Mucosa of stomach (tissue), 1 donor: ENCODE data around the gene SPRING1.
A peak's percentile ranks its signal among the peaks of the same experiment; 100 is the strongest.
"Not testable (repeated sequence)": the region's sequence is repeated elsewhere in the genome, so short reads cannot be mapped to it uniquely, and the experiment has no call there.

Source experiments
- H3K27me3 ChIP-seq: one replicate; pipeline ENCODE4 v1.7.0; 2013; ENCODE audit warnings: mild to moderate bottlenecking, low read length; ENCODE audit not compliant: control insufficient read depth, insufficient read depth
- H3K36me3 ChIP-seq: one replicate; pipeline ENCODE4 v1.7.0; 2013; ENCODE audit warnings: low read length; ENCODE audit not compliant: control insufficient read depth, insufficient read depth
- H3K4me1 ChIP-seq: one replicate; pipeline ENCODE4 v1.7.0; 2013; ENCODE audit warnings: mild to moderate bottlenecking, low read length; ENCODE audit not compliant: control insufficient read depth, insufficient read depth
- H3K4me3 ChIP-seq: one replicate; pipeline ENCODE4 v1.7.0; 2013; ENCODE audit warnings: low read length
- H3K9ac ChIP-seq: one replicate; pipeline ENCODE4 v1.7.0; 2013; ENCODE audit warnings: mild to moderate bottlenecking, low read length, moderate library complexity
- H3K9me3 ChIP-seq: one replicate; pipeline ENCODE4 v1.7.0; 2013; ENCODE audit warnings: mild to moderate bottlenecking, low read length, moderate library complexity; ENCODE audit not compliant: control insufficient read depth
- donor health status: Pancreatic carcinoma.

The SPRING1 gene

GRCh38 chr12:116761499-116761898 is 23.6 kb upstream of the SPRING1 start:
- H3K9me3 ChIP-seq, result no peaks in the 10 kb centered on the region
- no peak overlapping the region for H3K9ac ChIP-seq
- no peaks in the 10 kb centered on the region for H3K36me3 ChIP-seq
- H3K27me3 ChIP-seq, result no peaks in the 10 kb centered on the region
- H3K4me1 ChIP-seq, result no peaks in the 10 kb centered on the region
- no peak overlapping the region for H3K4me3 ChIP-seq

DNA sequence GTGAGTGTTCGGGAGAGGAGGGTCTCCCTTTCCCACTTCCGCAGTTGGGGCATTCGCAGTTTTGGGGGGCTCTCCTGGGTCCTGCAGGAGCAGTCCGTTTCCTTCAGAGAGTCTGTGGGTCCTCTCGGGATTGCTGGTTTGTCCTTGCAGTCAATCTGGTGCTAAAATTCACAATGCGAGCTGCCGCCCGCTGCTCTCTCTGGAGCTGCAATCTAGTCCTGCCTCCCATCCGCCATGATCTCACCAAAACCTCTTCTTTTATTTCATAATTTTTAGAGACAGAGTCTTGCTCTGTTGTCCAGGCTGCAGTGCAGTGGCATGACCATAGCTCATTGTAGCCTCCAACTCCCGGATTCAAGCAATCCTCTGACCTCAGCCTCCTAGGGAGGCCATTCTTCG is 22.8 kb upstream of the SPRING1 start:
- no peaks in the 10 kb centered on the region for H3K27me3 ChIP-seq
- H3K4me1 ChIP-seq, result no peaks in the 10 kb centered on the region
- H3K9ac ChIP-seq, result no peak overlapping the region
- no peak overlapping the region for H3K4me3 ChIP-seq
- no peaks in the 10 kb centered on the region for H3K9me3 ChIP-seq
- no peaks in the 10 kb centered on the region for H3K36me3 ChIP-seq

GRCh38 chr12:116759783-116760621 is 22.1 kb upstream of the SPRING1 start:
- H3K4me3 ChIP-seq, result no peak overlapping the region
- H3K27me3 ChIP-seq, result no peaks in the 10 kb centered on the region

DNA sequence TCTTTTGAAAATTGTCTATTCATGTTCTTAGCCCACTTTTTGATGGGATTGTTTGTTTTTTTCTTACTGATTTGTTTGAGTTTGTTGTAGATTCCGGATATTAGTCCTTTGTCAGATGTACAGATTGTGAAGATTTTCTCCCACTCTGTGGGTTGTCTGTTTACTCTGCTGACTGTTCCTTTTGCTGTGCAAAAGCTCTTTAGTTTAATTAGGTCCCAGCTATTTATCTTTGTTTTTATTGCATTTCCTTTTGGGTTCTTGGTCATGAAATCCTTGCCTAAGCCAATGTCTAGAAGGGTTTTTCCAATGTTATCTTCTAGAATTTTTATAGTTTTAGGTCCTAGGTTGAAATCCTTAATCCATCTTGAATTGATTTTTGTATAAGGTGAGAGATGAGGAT is 16.9 kb upstream of the SPRING1 start:
- H3K4me3 ChIP-seq, H3K36me3 ChIP-seq, H3K9ac ChIP-seq, H3K4me1 ChIP-seq, H3K27me3 ChIP-seq, H3K9me3 ChIP-seq: not testable (repeated sequence)

More at GRCh38 chr12:116759783-116760621, 22.1 kb upstream of the SPRING1 start:
- H3K36me3 ChIP-seq, result no peaks in the 10 kb centered on the region
- H3K9ac ChIP-seq, result no peak overlapping the region
- H3K9me3 ChIP-seq, result no peaks in the 10 kb centered on the region
- H3K4me1 ChIP-seq, result no peaks in the 10 kb centered on the region

DNA sequence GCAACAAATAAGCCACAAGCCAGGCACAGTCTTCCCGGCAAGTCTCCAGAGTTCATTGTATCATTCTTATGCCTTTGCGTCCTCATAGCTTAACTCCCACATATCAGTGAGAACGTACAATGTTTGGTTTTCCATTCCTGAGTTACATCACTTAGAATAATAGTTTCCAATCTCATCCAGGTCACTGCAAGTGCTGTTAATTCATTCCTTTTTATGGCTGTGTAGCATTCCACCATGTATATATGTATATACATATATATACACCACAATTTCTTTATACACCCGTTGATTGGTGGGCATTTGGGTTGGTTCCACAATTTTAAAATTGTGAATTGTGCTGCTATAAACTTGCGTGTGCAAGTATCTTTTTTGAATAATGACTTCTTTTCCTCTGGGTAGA is 16.2 kb upstream of the SPRING1 start:
- not testable (repeated sequence) for H3K27me3 ChIP-seq, H3K4me3 ChIP-seq, H3K9me3 ChIP-seq, H3K4me1 ChIP-seq, H3K9ac ChIP-seq, H3K36me3 ChIP-seq

DNA sequence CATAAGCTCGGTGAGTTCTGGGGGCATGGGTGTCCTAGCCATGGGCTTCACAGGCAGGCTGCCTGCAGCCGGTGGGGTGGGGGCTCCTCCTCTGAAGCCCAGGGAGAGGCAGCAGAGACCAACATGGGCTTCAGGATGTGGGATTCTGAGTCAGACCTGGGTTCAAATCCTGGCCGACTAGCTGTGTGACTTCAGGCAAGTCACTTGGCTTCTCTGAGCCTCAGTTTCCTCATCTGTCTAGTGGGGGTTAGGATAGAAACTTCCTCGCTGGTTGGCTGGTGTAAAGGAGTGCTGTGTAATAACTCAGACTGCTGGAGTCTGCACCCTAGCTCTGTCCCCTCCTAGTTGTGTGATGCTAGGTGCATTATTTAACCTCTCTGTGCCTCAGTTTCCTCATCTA is 12.4 kb upstream of the SPRING1 start:
- Histone ChIP-seq H3K27me3 (no peaks in the 10 kb centered on the region), H3K4me3 (no peak overlapping the region), H3K9ac (no peak overlapping the region), H3K4me1 (no peaks in the 10 kb centered on the region), H3K36me3 (no peaks in the 10 kb centered on the region), H3K9me3 (no peaks in the 10 kb centered on the region)

DNA sequence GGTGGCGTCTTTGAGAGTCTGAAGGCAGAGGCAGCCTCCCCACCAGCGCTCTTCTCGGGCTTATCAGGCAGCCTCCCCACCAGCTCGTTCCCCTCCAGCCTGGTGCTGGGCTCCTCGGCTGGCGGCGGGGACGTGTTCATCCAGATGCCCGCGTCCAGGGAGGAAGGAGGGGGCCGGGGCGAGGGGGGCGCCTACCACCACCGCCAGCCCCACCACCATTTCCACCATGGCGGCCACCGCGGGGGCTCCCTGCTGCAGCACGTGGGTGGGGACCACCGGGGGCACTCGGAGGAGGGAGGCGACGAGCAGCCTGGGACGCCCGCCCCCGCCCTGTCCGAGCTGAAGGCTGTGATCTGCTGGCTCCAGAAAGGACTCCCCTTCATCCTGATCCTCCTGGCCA is 12.0 kb upstream of the SPRING1 start:
- H3K9me3 ChIP-seq, result no peaks in the 10 kb centered on the region
- no peaks in the 10 kb centered on the region for H3K36me3 ChIP-seq
- H3K27me3 ChIP-seq, result no peaks in the 10 kb centered on the region
- H3K4me3 ChIP-seq, result no peak overlapping the region
- H3K4me1 ChIP-seq, result no peaks in the 10 kb centered on the region
- H3K9ac ChIP-seq, result no peak overlapping the region

DNA sequence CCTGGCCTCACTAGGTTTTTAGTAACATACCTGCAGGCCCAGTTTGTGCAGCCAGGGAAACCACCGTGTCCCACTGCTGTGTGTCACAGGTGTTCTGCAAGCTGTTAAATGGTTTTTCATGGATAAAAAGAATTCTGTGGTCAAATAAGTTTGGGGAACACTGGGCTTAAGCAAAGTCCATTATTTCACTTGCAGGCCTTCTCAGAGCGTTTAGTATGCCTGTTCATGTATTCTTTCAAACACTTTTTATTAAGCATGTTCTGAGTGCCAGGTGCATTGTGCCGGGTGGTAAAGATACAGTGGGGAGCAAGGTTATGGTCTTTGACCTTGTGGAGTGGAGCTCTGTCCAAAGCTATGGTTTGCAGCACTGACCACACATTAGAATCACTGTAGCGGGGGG is 7.7 kb upstream of the SPRING1 start:
- Histone ChIP-seq H3K9me3 (no peaks in the 10 kb centered on the region), H3K4me3 (no peak overlapping the region), H3K4me1 (no peaks in the 10 kb centered on the region), H3K9ac (no peak overlapping the region), H3K27me3 (no peaks in the 10 kb centered on the region), H3K36me3 (no peaks in the 10 kb centered on the region)

DNA sequence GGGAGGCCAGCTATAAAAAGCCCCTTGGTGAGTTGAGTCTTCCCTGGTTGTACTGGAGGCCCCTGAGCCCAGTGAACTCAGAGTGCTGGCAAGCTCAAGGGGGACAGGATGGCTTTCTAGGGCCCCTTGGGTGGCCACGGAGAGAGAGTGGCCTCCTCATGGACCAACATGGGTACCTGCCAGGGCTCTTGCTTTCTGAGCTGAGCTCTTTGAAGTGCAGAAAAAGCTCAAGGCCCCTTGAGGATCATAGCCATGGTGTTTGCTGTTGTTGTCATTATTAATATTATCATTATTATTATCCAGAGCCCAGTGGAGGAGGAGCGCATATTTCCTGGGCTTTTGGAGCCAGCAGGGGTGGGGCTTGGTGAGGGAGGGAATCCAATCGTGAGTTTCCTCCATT is 6.9 kb upstream of the SPRING1 start:
- Histone ChIP-seq H3K9ac (no peak overlapping the region), H3K4me3 (no peak overlapping the region), H3K4me1 (no peaks in the 10 kb centered on the region), H3K9me3 (no peaks in the 10 kb centered on the region), H3K27me3 (no peaks in the 10 kb centered on the region), H3K36me3 (no peaks in the 10 kb centered on the region)

DNA sequence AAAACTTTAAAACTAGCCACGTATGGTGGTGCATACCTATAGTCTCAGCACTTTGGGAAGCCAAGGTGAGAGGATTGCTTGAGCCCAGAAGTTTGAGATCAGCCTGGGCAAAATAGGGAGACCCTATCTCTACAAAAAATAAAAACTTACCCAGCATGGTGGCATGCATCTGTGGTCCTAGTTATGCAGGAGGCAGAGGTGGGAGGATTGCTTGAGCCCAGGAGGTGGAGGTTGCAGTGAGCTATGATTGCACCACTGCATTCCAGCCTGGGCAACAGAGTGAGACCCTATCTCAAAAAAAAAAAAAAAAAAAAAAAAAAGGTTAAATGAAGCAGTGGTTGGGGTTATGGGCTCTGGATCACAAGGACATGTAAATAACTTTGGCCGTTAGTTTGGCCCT is 4.9 kb upstream of the SPRING1 start:
- H3K9me3 ChIP-seq, H3K9ac ChIP-seq, H3K27me3 ChIP-seq: not testable (repeated sequence)

GRCh38 chr12:116739381-116739887 is 1.6 kb upstream of the SPRING1 start:
- Histone ChIP-seq H3K27me3 (no peaks in the 10 kb centered on the region), H3K36me3 (no peaks in the 10 kb centered on the region), H3K9ac (no peak overlapping the region), H3K9me3 (no peaks in the 10 kb centered on the region), H3K4me3 (no peak overlapping the region), H3K4me1 (peaks cover 4% of the 10 kb centered on the region)

More for the DNA sequence above, 4.9 kb upstream of the SPRING1 start:
- not testable (repeated sequence) for H3K36me3 ChIP-seq, H3K4me3 ChIP-seq, H3K4me1 ChIP-seq

DNA sequence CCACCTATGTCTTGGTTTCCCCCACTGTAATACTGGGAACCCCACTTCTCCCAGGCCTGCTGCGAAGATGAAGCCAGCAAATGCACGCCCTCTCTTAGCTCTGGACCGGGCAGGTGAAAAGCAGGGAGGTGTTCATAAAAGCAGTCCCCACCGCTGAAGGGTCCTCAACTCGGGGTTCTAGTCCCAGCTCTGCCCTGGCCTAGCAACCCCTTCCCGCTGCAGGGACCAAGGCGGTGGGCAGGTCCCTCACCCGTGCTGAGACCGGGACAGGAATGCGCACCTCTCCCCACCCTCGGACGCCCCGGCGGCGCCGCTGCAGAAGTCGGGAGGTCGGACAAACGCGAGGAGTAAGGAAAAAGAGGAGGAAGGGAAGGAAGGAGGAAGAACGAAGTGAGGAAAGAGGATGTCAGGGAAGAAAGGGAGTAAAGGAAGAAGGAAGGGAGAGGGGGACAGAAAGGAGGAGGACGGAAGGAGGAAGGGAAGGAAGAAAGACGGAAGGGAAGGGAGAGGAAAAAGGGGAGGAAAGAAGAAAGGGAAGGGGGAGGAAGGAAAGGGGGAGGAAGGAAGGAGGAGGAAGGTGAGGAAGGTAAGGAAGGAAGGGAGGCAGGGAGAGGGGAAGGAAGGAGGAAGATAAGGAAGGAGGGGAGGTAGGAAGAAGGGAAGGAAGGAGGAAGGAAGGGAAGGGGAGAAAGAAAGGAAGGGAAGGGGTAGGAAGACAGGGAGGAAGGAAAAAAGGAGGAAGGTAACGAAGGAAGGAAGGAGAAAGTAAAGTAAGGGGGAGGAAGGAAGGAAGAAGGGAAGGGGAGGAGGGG is 701 bp downstream of the SPRING1 start:
- Histone ChIP-seq H3K9ac (peak overlapping the region; percentile 92), H3K4me1 (peaks cover 4% of the 10 kb centered on the region), H3K9me3 (no peaks in the 10 kb centered on the region), H3K27me3 (no peaks in the 10 kb centered on the region), H3K36me3 (no peaks in the 10 kb centered on the region), H3K4me3 (peak overlapping the region; percentile 81)
